Measurements from ENCODE around the gene PHF3. TPM values are rescaled to one million over a fixed set of nuclear protein-coding genes. Genes with fewer than 3 reads are reported as not detected.

The PHF3 gene
- total RNA-seq, 3 donors from 2014 or later = 76.0 to 110 (median 90.4) TPM

GRCh38 chr6:63760199-63760598 is 124.6 kb downstream of the PHF3 start:
- H3K4me1 ChIP-seq = no peaks in the 10 kb centered on the region
- intact Hi-C loops (cut with DNase I; ENCODE audit: low total_unique reads) = loop anchor here (5.0 kb wide), 1 partner anchor 168 kb away; no protein-coding TSS in a partner anchor
- no peaks in the 10 kb centered on the region for H3K27me3 ChIP-seq
- no peaks in the 10 kb centered on the region for H3K36me3 ChIP-seq
- no peak overlapping the region for H3K4me3 ChIP-seq
- DNase-seq (ENCODE audit: low spot score in 2 of 2) = no peak
- peaks cover 0 to 14% of the 10 kb centered on the region in 2 donors for H3K9me3 ChIP-seq
- no peak overlapping the region for H3K27ac ChIP-seq
- TF ChIP-seq CTCF (IDR thresholded peaks at IDR 0.05) (no peak), POLR2AphosphoS5 (IDR thresholded peaks at IDR 0.05) (no peak), POLR2A (IDR thresholded peaks at IDR 0.05) (no peak)

GRCh38 chr6:63764318-63764916 is 128.8 kb downstream of the PHF3 start:
- H3K9me3 ChIP-seq = peaks cover 0 to 16% of the 10 kb centered on the region in 2 donors
- intact Hi-C loops (cut with DNase I; ENCODE audit: low total_unique reads) = loop anchor here (5.0 kb wide), 1 partner anchor 172 kb away; no protein-coding TSS in a partner anchor
- H3K36me3 ChIP-seq = no peaks in the 10 kb centered on the region
- no peaks in the 10 kb centered on the region for H3K4me1 ChIP-seq
- no peak for DNase-seq (ENCODE audit: low spot score in 2 of 2)
- no peak overlapping the region for H3K27ac ChIP-seq
- H3K4me3 ChIP-seq = no peak overlapping the region
- peak; percentile 25 to 51 (median 45) for TF ChIP-seq CTCF (IDR thresholded peaks at IDR 0.05)
- no peak for TF ChIP-seq POLR2AphosphoS5 (IDR thresholded peaks at IDR 0.05)
- no peak for TF ChIP-seq POLR2A (IDR thresholded peaks at IDR 0.05)
- H3K27me3 ChIP-seq = no peaks in the 10 kb centered on the region

Other genes with a start within 250 kb of the PHF3 start
- 10 to 100 TPM; 22.9 to 38.5 (median 26.9) TPM for gene PTP4A1, start 63.3 kb upstream of the PHF3 start, total RNA-seq

All from breast epithelium (tissue), 4 donors.